Stimulated activated CD4-positive, alpha-beta T cell treated with anti-CD3 and anti-CD28 coated beads, Interleukin-2, amount 100 ng/mL, for 48 hours (primary cell): Measurements from ENCODE around the gene WNT7B.

Source experiments
- DNase-seq, 2 donors: peaks; one replicate each; pipeline ENCODE4 v3.0.0-alpha.2; 2020

WNT7B gene

GRCh38 chr22:45994491-45995404, 17.8 kb upstream of the WNT7B start:
- DNase-seq: peak; percentile 87 to 90

GRCh38 chr22:45993841-45994240, 16.9 kb upstream of the WNT7B start:
- DNase-seq: no peak

DNA sequence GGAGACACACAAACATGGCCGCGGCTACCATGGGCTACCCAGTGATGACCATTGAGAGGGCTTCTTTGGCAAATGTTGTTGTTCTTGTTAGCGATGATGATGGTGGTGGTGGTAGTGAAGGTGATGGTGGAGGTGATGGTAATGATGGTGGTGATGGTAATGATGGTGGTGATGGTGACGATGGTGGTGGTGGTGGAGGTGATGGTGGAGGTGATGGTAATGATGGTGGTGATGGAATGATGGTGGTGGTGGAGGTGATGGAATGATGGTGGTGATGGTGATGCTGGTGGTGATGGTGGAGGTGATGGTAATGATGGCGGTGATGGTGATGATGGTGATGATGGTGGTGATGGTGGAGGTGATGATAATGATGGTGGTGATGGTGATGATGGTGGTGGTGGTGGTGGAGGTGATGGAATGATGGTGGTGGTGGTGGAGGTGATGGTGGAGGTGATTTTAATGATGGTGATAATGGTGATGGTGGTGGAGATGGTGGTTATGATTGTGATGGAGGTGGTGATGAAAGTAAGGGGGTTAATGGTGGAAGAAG, 16.3 kb upstream of the WNT7B start:
- DNase-seq: no peak

GRCh38 chr22:45992737-45993136, 15.8 kb upstream of the WNT7B start:
- DNase-seq: no peak

DNA sequence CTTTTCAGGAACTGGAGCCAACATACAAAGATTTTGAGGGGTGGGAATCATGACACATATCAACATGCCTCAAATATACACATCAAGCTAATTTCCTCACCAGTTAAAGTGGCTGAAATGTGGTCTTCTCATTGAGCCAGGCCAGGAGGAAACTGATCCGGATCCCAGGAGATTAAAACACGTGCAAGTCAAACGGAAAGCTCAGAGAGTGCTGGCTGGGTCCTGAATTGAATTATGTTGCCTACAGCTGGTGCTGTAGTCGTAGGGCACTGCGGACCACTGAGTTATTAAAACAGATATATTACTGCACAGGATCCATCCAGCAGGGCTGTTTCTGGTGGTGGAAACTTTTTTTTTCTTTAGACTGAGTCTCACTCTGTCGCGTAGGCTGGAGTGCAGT, 14.1 kb upstream of the WNT7B start:
- DNase-seq: no peak

DNA sequence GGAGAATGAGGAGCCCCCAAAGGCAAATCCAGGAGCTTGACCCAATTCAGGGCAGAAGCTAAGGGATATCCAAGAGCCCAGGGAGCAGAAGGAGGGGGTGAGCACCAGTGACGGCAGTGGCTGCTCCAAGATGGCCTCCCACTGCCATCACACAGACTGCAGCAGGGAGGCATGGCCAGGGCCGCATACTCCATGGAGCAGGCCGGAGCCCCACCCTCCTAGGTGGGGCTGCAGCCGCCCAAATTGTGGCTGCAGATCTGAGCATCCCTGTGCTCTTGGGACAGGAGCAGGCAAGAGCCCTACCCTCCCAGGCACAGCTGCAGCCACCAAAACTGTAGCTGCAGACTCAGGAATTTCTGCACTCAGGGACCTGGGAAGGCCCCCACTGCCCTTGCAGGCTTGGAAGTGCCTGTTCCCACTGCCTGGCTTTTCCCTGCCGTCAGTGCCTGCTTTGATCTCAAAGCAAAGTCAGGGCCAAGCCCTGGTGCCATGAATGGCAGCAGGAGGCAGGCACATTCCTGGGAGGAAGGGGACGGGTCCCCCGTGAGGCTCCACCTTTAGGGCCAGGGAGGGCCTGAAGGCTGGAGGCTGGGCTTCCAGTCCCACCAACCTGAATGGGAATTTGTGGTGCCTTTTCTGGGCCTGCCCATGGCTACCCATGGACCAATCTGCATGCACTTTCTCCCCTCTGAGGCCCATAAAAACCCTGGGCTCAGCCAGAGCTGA, 10.3 kb upstream of the WNT7B start:
- no peak for DNase-seq

GRCh38 chr22:45984316-45984916, 7.5 kb upstream of the WNT7B start:
- DNase-seq: no peak

DNA sequence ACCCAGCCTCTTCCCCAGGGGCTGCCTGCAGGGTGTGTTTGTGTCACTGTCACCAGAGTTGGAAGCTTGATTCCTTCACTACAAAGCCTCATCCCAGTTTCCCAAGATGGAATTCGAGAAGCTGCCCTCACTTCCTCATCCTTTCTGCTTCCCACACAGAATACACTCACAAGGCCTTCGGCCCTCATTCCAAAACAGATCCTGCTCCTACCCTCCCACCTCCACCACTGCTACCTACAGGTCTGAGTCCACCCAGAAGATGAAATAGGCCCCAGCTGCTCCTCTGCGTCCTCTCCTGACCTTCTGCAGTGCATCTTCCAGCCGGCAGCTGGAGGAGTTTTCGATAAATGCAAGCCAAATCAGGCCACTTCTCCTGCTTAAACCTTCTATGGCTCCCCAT, 6.8 kb upstream of the WNT7B start:
- DNase-seq: no peak

GRCh38 chr22:45980761-45981160, 3.8 kb upstream of the WNT7B start:
- no peak for DNase-seq

GRCh38 chr22:45980268-45980570, 3.3 kb upstream of the WNT7B start:
- no peak for DNase-seq

DNA sequence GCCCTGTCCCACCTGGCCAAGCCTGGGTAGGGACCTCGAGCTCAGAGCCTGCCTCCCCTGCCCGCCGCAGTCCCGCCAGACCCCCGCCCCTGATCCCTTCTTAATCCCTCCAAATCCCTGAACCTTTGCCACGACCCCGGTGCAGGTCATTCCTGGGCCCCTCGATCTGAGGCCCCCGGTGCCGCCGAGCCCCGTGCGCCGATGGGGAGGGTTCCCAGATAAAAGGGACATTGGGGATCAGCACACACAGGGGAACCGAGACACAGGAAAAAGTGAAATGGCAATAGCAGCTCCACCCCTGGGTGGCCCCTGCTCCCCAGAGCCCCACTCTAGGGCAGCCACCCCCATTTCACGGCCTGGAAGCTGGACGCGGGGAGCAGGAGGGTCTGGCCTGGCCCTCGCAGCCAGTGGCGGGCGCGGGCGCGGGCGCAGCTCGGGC, 1.3 kb upstream of the WNT7B start:
- no peak for DNase-seq

GRCh38 chr22:45977551-45978274, 751 bp upstream of the WNT7B start:
- DNase-seq: no peak

GRCh38 chr22:45976254-45977002, 534 bp downstream of the WNT7B start:
- no peak for DNase-seq

DNA sequence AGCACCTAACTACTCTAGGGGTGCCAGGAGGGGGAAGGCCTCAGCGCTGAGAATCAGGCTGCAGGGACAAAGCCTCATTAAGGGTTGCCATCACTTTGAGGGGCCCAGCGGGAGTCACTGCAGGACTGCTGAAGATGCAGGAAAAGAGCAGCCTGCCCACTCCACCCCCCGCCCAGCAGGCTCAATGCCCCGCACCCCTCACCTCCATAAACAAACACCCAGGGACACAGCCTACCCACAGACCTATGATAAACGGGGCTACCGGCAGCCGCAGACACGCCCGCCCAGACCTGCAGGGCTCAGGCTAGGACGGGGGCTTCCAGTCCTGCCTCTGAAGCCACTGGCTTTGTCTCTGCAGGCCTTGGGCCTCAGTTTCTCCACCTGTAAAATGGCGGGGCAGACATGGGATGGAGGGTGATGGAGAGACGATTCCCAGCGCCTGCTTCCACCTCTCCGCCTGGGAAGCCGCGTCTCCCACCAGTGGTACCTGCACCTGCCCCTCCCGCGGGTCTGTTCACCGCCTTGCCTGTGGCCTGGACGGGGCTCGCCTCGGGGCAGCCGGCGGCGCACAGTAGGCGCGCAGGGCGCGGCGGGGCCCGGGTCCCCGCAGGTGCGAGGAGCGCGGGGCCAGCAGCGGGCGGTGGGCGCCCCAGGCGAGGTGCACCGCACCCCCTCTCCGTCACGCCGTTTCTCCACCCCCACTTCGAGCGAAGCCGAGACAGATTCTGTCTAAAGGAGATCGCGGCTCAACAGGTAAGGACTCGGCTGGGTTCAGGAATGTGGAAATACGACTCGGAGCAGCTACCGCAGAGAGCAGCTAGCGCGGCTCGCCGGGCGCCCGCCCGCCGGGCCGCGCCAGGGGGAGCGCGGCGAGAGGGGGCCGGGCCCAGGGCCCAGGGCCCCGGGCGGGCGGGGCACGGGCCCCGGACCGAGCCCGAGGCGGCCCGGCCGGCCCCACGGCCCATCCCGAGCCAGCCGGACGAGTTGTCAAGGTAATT, 1.5 kb downstream of the WNT7B start:
- DNase-seq: no peak

- DNase-seq: no peak
These were observed 2.5 kb downstream of the WNT7B start for GRCh38 chr22:45974498-45974897.

DNA sequence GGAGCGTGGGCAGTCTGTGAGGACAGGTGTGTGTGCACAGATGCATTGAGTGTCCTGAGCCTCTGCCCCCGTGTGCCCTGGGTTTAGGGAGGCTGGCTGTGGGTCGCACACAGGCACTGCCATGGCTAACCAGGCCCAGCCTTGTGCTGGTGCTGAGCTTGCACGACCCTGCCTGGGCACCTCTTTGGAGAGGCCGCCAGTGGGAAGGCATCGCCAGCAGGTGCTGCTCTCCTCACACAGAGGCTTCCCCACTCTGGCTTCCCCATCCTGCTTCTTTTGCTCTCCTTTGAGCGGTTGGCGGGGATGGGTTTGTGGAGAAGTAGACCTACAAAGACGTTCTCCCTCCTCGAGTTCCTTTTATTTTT, 4.1 kb downstream of the WNT7B start:
- no peak for DNase-seq

- DNase-seq: no peak
These were observed 4.7 kb downstream of the WNT7B start for GRCh38 chr22:45972091-45972888.

GRCh38 chr22:45971408-45972028, 5.4 kb downstream of the WNT7B start:
- DNase-seq: no peak

GRCh38 chr22:45970705-45971407, 6.1 kb downstream of the WNT7B start:
- DNase-seq: no peak
